GM21360 (cell line): Measurements from ENCODE around the gene LOC101059915.
"Not testable (repeated sequence)": the region's sequence is repeated elsewhere in the genome, so short reads cannot be mapped to it uniquely, and the experiment has no call there.

Experiments used
- ATAC-seq: cut with Tn5 transposase; IDR thresholded peaks from one replicate; pipeline ENCODE4 v1.9.1; 2021; ENCODE audit warnings: mild to moderate bottlenecking, moderate library complexity; ENCODE audit not compliant: unreplicated experiment

The LOC101059915 gene

GRCh38 chrX:71638409-71638808 is 28.9 kb upstream of the LOC101059915 start:
- no peak for ATAC-seq

GRCh38 chrX:71640002-71640401 is 27.3 kb upstream of the LOC101059915 start:
- ATAC-seq, result no peak

- not testable (repeated sequence) for ATAC-seq
Measured at GRCh38 chrX:71644406-71644805, 22.9 kb upstream of the LOC101059915 start.

- peak; percentile 63 for ATAC-seq
Measured at GRCh38 chrX:71650333-71650969, 16.9 kb upstream of the LOC101059915 start.

- no peak for ATAC-seq
Measured at GRCh38 chrX:71652405-71652804, 14.9 kb upstream of the LOC101059915 start.

GRCh38 chrX:71653344-71653743 is 14.0 kb upstream of the LOC101059915 start:
- no peak for ATAC-seq

GRCh38 chrX:71657267-71657666 is 10.1 kb upstream of the LOC101059915 start:
- ATAC-seq, result no peak

- no peak for ATAC-seq
Measured at GRCh38 chrX:71659342-71659741, 8.0 kb upstream of the LOC101059915 start.

GRCh38 chrX:71659959-71660358 is 7.4 kb upstream of the LOC101059915 start:
- no peak for ATAC-seq

- ATAC-seq, result no peak
Measured at GRCh38 chrX:71660562-71661416, 6.6 kb upstream of the LOC101059915 start.

- ATAC-seq, result no peak
Measured at GRCh38 chrX:71661919-71662318, 5.4 kb upstream of the LOC101059915 start.

- ATAC-seq, result not testable (repeated sequence)
Measured at GRCh38 chrX:71662654-71663053, 4.7 kb upstream of the LOC101059915 start.

GRCh38 chrX:71663238-71663637 is 4.1 kb upstream of the LOC101059915 start:
- ATAC-seq, result not testable (repeated sequence)

GRCh38 chrX:71664202-71664601 is 3.1 kb upstream of the LOC101059915 start:
- not testable (repeated sequence) for ATAC-seq

GRCh38 chrX:71664889-71665491 is 2.4 kb upstream of the LOC101059915 start:
- ATAC-seq, result no peak

- no peak for ATAC-seq
Measured at GRCh38 chrX:71665747-71666146, 1.6 kb upstream of the LOC101059915 start.

- no peak for ATAC-seq
Measured at GRCh38 chrX:71666240-71667223, 814 bp upstream of the LOC101059915 start.

- ATAC-seq, result no peak
Measured at GRCh38 chrX:71668248-71668595, 876 bp downstream of the LOC101059915 start.

- ATAC-seq, result no peak
Measured at GRCh38 chrX:71669492-71669891, 2.1 kb downstream of the LOC101059915 start.

- ATAC-seq, result not testable (repeated sequence)
Measured at GRCh38 chrX:71669947-71670346, 2.6 kb downstream of the LOC101059915 start.
